ENCODE results near the gene SOS2. TPM values are rescaled to one million over a fixed set of nuclear protein-coding genes. Genes with fewer than 3 reads are reported as not detected.

SOS2 gene
- total and polyA plus RNA-seq, 7 donors: 19.4 to 55.1 (median 45.0) TPM

DNA sequence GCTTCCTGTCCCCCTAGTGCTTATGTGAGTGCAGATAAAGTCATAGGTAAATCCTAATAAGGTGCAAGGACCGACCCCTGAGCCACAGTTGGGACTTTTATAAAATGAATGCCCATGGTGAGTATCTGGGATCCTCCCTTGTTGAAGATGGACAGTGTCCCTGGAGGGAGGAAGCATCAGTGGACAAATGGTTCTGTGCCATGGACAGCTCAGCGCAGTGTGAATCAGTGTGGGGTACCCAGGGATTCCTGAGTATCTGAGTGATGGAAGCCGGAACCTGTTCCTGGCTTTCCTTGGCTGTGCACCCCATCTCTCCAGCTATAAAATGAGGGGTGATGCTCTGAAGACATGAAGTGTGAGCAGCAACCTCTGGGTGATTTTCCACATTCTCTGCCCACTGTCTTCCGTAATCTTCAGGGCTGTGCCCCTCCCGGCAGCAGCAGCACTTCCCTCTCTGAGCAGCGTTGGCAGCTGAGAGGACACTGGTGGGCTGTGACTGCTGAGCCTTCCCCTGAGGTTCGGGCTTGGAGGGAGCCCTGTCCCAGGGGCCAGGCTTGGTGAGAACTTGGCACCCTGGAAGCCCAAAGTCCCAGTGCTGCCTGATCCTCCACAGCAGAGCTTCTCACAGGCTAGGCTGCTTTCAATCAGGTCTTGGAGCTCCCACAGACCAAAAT lies 140.0 kb downstream of the SOS2 start:
- H3K27me3 ChIP-seq (ENCODE audit: insufficient read depth in 3 of 3, low read length in 2 of 3): no peaks in the 10 kb centered on the region
- ATAC-seq (no peak), DNase-seq (no peak)
- H3K4me3 ChIP-seq: no peak overlapping the region
- no peaks in the 10 kb centered on the region for H3K4me1 ChIP-seq
- TF ChIP-seq, protein P1, sequence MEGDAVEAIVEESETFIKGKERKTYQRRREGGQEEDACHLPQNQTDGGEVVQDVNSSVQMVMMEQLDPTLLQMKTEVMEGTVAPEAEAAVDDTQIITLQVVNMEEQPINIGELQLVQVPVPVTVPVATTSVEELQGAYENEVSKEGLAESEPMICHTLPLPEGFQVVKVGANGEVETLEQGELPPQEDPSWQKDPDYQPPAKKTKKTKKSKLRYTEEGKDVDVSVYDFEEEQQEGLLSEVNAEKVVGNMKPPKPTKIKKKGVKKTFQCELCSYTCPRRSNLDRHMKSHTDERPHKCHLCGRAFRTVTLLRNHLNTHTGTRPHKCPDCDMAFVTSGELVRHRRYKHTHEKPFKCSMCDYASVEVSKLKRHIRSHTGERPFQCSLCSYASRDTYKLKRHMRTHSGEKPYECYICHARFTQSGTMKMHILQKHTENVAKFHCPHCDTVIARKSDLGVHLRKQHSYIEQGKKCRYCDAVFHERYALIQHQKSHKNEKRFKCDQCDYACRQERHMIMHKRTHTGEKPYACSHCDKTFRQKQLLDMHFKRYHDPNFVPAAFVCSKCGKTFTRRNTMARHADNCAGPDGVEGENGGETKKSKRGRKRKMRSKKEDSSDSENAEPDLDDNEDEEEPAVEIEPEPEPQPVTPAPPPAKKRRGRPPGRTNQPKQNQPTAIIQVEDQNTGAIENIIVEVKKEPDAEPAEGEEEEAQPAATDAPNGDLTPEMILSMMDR (IDR thresholded peaks at IDR 0.05): no peak
- no peaks in the 10 kb centered on the region for H3K9me3 ChIP-seq
- H3K36me3 ChIP-seq (ENCODE audit: insufficient read depth in 1 of 2, low read depth in 1 of 2): peaks cover 0 to 18% of the 10 kb centered on the region in 2 donors
- no peak overlapping the region for H3K27ac ChIP-seq
- WGBS, 3 donors: 75 to 85% (median 79%) methylated on average over 7 of the region's 7 CpGs
- intact Hi-C loops (cut with DNase I): no loop called here

DNA sequence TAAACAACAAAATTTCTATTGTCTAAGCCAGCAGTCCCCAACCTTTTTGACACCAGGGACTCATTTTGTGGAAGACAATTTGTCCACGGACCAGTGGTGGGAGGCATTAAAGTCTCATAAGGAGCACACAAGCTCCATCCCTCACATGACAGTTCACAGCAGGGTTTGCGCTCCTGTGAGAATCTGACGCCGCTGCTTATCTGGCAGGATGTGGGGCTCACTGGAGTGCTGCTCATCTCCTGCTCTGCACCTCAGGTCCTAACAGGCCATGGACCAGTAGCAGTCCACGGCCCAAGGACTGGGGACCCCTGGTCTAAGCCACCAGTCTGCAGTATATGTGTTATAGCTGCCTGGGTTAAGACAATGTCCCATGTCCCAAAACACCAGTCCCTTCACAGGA lies 142.2 kb downstream of the SOS2 start:
- Histone ChIP-seq H3K4me3 (no peak overlapping the region), H3K4me1 (no peaks in the 10 kb centered on the region), H3K27me3 (ENCODE audit: insufficient read depth in 3 of 3, low read length in 2 of 3) (no peaks in the 10 kb centered on the region), H3K36me3 (ENCODE audit: insufficient read depth in 1 of 2, low read depth in 1 of 2) (peaks cover 0 to 22% of the 10 kb centered on the region in 2 donors), H3K27ac (no peak overlapping the region), H3K9me3 (no peaks in the 10 kb centered on the region)
- WGBS, 3 donors: 91 to 95% (median 92%) methylated on average over 5 of the region's 5 CpGs
- no peak for DNase-seq
- intact Hi-C loops (cut with DNase I): no loop called here
- TF ChIP-seq, protein P1 (IDR thresholded peaks at IDR 0.05): no peak
- no peak for ATAC-seq

DNA sequence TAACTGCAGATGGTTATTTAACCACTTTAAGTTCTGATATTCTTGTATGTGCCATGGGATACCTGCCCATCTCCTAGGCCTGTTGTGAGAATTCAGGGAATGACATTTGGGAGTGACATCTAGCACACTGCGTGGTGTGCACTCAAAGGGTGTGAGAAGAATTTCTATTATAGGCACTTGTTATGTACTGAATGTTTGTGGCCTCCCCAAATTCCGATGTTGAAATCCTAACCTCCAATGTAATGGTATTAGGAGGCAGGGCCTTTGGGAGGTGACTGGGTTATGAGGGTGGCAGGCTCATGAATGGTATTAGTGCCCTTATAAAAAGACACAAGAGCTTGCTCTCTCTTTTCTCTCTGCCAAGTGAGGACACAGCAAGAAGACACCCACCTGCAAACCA lies 142.6 kb downstream of the SOS2 start:
- no peaks in the 10 kb centered on the region for H3K4me1 ChIP-seq
- DNase-seq: no peak

DNA sequence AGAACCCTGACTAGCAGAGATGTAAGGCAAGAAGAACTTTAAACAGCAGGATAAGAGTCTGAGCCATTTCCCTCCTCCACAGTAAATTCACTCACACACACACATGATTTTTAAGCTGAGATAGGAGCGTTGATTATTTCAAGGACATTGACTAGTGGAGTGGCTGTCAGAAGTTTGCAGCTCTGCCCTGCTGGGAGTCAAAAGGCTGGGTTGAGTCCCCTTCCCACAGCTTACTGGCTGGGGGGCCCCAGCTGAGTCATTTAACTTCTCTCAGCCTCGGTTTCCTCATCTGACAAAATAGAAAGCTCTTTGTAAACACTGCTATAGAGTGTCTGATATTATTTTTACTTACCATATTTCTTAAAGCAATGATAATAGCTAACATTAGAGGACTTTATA lies 143.3 kb downstream of the SOS2 start:
- Histone ChIP-seq H3K4me1 (no peaks in the 10 kb centered on the region), H3K36me3 (ENCODE audit: insufficient read depth in 1 of 2, low read depth in 1 of 2) (peaks cover 0 to 23% of the 10 kb centered on the region in 2 donors), H3K27ac (no peak overlapping the region), H3K27me3 (ENCODE audit: insufficient read depth in 3 of 3, low read length in 2 of 3) (no peaks in the 10 kb centered on the region), H3K9me3 (no peaks in the 10 kb centered on the region), H3K4me3 (no peak overlapping the region)
- TF ChIP-seq, protein P1 (IDR thresholded peaks at IDR 0.05): no peak
- no peak for ATAC-seq
- intact Hi-C loops (cut with DNase I): no loop called here
- 90 to 93% (median 92%) methylated on average over 2 of the region's 2 CpGs for WGBS, 3 donors
- no peak for DNase-seq

More for the DNA sequence above, 142.6 kb downstream of the SOS2 start:
- Histone ChIP-seq H3K27ac (no peak overlapping the region), H3K9me3 (no peaks in the 10 kb centered on the region), H3K36me3 (ENCODE audit: insufficient read depth in 1 of 2, low read depth in 1 of 2) (peaks cover 0 to 23% of the 10 kb centered on the region in 2 donors), H3K4me3 (no peak overlapping the region), H3K27me3 (ENCODE audit: insufficient read depth in 3 of 3, low read length in 2 of 3) (no peaks in the 10 kb centered on the region)
- ATAC-seq: no peak
- 50 to 83% (median 77%) methylated on average over 2 of the region's 2 CpGs for WGBS, 3 donors
- intact Hi-C loops (cut with DNase I): no loop called here
- TF ChIP-seq, protein P1 (IDR thresholded peaks at IDR 0.05): no peak

Measured in psoas muscle (tissue), 8 donors.